Measurements from ENCODE around the gene KRTAP4-6. TPM values are rescaled to one million over a fixed set of nuclear protein-coding genes. Genes with fewer than 3 reads are reported as not detected.

KRTAP4-6 gene
- total and polyA plus RNA-seq, 2 of the 8 experiments (the other 6 are each of a cell fraction or from before 2014, with no cell fraction given): not detected

DNA sequence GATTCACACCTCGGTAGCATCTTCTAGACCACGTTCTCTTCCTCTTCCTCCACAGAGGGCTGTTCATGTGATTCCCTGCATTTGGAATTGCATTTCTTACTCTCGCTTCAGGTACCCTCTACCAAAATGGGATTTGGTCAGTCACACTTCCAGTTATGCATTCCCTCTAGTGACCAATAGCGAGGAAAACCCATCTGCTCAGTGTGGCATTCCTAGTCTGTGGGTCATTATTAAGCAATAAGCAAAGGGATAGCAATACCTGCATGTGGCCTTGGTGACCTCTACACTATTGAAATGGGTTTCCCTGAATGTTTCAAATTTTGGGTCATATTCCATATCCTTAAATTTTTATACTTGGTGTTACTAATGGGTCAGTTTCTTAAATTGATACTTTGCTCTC lies 9.7 kb upstream of the KRTAP4-6 start:
- Histone ChIP-seq H2BK12ac (ENCODE audit: low read depth, low read length) (no peak overlapping the region), H2BK120ac (replicated peaks; ENCODE audit: low read depth, low read length) (no peak overlapping the region), H3K56ac (replicated peaks; ENCODE audit: insufficient read length, low read depth, low read length) (no peak overlapping the region), H3K4me3 (ENCODE audit: extremely low read depth in 1 of 4, insufficient read depth in 2 of 4, low read depth in 3 of 4, low read length in 4 of 4) (no peak overlapping the region), H3K9ac (replicated peaks in 1 of 4; ENCODE audit: extremely low read depth in 1 of 4, low read depth in 3 of 4, low read length in 3 of 4) (no peak overlapping the region), H3K27me3 (replicated peaks in 1 of 4; ENCODE audit: control insufficient read depth in 3 of 4, extremely low read depth in 1 of 4, insufficient read depth in 3 of 4, low read length in 3 of 4) (no peaks in the 10 kb centered on the region), H4K91ac (replicated peaks; ENCODE audit: insufficient read length, low read length) (no peak overlapping the region), H3K27ac (ENCODE audit: low read depth, low read length) (no peak overlapping the region), H3K36me3 (ENCODE audit: control insufficient read depth in 2 of 4, insufficient read depth in 4 of 4, low read length in 3 of 4) (no peaks in the 10 kb centered on the region), H4K20me1 (replicated peaks in 1 of 2; ENCODE audit: control insufficient read depth in 1 of 2, insufficient read depth in 2 of 2, low read length in 2 of 2) (no peaks in the 10 kb centered on the region), H2BK15ac (ENCODE audit: low read length) (no peak overlapping the region), H3K18ac (ENCODE audit: extremely low read depth, low read length) (no peak overlapping the region), H3K23me2 (ENCODE audit: low read depth, low read length) (peaks cover 2% of the 10 kb centered on the region; the same call in 1 of the 2 replicates), H3K4me1 (replicated peaks in 1 of 4; ENCODE audit: control insufficient read depth in 3 of 4, insufficient read depth in 4 of 4, low read length in 3 of 4) (no peaks in the 10 kb centered on the region), H2BK5ac (ENCODE audit: low read depth, low read length) (no peak overlapping the region), H2AK5ac (ENCODE audit: low read depth, low read length) (no peak overlapping the region), H3K79me2 (ENCODE audit: control insufficient read depth in 1 of 2, insufficient read depth in 2 of 2, low read length in 2 of 2) (no peaks in the 10 kb centered on the region), H3K4ac (replicated peaks; ENCODE audit: insufficient read length, low read depth, low read length) (no peak overlapping the region), H3K9me3 (ENCODE audit: insufficient read depth in 2 of 2, low read depth in 1 of 2, low read length in 1 of 2) (no peaks in the 10 kb centered on the region), H2AFZ (ENCODE audit: low read length) (no peak overlapping the region), H3K23ac (ENCODE audit: insufficient read length) (no peak overlapping the region), H4K5ac (ENCODE audit: insufficient read length, low read depth, low read length) (no peak overlapping the region), H4K8ac (ENCODE audit: extremely low read depth, insufficient read depth, low read length) (no peak overlapping the region), H3K14ac (ENCODE audit: insufficient read length) (no peak overlapping the region), H3K4me2 (ENCODE audit: insufficient read depth in 1 of 2, low read depth in 2 of 2, low read length in 2 of 2) (no peak overlapping the region), H2BK20ac (ENCODE audit: low read length) (no peak overlapping the region), H3K79me1 (ENCODE audit: low read depth, low read length) (no peaks in the 10 kb centered on the region)
- FAIRE-seq: no peak
- CTCF ChIA-PET (ENCODE audit: partially characterized antibody): interaction anchor here (0.9 kb wide), 1 partner anchor 9 kb away, joined by 3 read pairs; no protein-coding TSS in a partner anchor
- DNase-seq (ENCODE audit: low read depth in 1 of 2, low spot score in 2 of 2): no peak
- 92% methylated on average over 4 of the region's 4 CpGs; no CpG with 5 or more reads in 1 of the 2 experiments for WGBS, 2 experiments (ENCODE audit: extremely low coverage in 1 of 2, insufficient coverage in 1 of 2, insufficient read length in 1 of 2, insufficient replicate concordance in 2 of 2, low coverage in 1 of 2, low lambda C conversion rate in 2 of 2, missing lambda C conversion rate in 1 of 2)
- POLR2A ChIA-PET (ENCODE audit: partially characterized antibody): no interaction called here
- TF ChIP-seq SRF (IDR thresholded peaks at IDR 0.05; ENCODE audit: low read depth, low read length): no peak
- TF ChIP-seq ASH2L (IDR thresholded peaks at IDR 0.05; ENCODE audit: low read length): no peak
- no peak for TF ChIP-seq SIN3A (conservative IDR thresholded peaks at IDR 0.05 in 1 of 2, IDR thresholded peaks at IDR 0.05 in 1 of 2; ENCODE audit: low read depth in 1 of 2, low read length in 2 of 2)
- no peak for TF ChIP-seq HDAC6 (IDR thresholded peaks at IDR 0.05; ENCODE audit: low read depth, low read length)
- TF ChIP-seq, protein P1, sequence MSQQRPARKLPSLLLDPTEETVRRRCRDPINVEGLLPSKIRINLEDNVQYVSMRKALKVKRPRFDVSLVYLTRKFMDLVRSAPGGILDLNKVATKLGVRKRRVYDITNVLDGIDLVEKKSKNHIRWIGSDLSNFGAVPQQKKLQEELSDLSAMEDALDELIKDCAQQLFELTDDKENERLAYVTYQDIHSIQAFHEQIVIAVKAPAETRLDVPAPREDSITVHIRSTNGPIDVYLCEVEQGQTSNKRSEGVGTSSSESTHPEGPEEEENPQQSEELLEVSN (IDR thresholded peaks at IDR 0.05): no peak
- no peak for TF ChIP-seq CHD2 (IDR thresholded peaks at IDR 0.05; ENCODE audit: low read length)
- TF ChIP-seq CHD1 (IDR thresholded peaks at IDR 0.05; ENCODE audit: low read depth, low read length): no peak
- TF ChIP-seq RNF2 (IDR thresholded peaks at IDR 0.05; ENCODE audit: borderline replicate concordance, low read depth, low read length, missing control alignments, poor library complexity, severe bottlenecking): no peak
- TF ChIP-seq RBBP5 (IDR thresholded peaks at IDR 0.05; ENCODE audit: borderline replicate concordance, low read depth, low read length): no peak
- no peak for TF ChIP-seq MAFK (IDR thresholded peaks at IDR 0.05; ENCODE audit: low read depth, low read length)
- TF ChIP-seq, protein P2, sequence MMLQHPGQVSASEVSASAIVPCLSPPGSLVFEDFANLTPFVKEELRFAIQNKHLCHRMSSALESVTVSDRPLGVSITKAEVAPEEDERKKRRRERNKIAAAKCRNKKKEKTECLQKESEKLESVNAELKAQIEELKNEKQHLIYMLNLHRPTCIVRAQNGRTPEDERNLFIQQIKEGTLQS (IDR thresholded peaks at IDR 0.05; ENCODE audit: insufficient read depth, low read depth, low read length): no peak
- no peak for TF ChIP-seq TAF1 (IDR thresholded peaks at IDR 0.05; ENCODE audit: low read depth, low read length)
- TF ChIP-seq NANOG (IDR thresholded peaks at IDR 0.05; ENCODE audit: insufficient read depth, low read depth, low read length, poor library complexity, severe bottlenecking): no peak

All from H1 (cell line).